ENCODE measurements around the gene MTSS2. TPM values are rescaled to one million over a fixed set of nuclear protein-coding genes. Genes with fewer than 3 reads are reported as not detected.

Gene MTSS2
- total RNA-seq, 1 experiment from 2014 or later: 27.1 TPM

DNA sequence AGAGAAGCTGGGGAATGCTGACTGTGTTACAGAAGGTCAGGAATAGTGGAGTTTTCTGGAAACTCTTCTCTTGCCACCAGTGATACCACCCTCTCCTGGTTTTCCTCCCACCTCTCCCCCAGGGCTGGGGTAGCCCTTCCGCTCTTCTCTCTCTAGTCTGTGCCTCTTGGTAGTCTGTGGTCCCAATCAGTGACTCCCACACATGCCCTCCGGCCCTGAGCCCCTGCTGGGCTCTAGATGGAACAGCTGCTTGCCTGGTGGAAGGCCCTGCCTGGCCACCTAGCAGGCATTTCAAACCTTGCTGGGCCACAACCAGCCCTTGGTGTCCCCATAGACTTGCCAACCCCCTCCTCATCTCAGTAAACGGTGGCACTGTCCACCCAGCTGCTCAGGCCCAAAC lies 15.2 kb upstream of the MTSS2 start:
- BruUV-seq (replicated peaks): no TSS peak

DNA sequence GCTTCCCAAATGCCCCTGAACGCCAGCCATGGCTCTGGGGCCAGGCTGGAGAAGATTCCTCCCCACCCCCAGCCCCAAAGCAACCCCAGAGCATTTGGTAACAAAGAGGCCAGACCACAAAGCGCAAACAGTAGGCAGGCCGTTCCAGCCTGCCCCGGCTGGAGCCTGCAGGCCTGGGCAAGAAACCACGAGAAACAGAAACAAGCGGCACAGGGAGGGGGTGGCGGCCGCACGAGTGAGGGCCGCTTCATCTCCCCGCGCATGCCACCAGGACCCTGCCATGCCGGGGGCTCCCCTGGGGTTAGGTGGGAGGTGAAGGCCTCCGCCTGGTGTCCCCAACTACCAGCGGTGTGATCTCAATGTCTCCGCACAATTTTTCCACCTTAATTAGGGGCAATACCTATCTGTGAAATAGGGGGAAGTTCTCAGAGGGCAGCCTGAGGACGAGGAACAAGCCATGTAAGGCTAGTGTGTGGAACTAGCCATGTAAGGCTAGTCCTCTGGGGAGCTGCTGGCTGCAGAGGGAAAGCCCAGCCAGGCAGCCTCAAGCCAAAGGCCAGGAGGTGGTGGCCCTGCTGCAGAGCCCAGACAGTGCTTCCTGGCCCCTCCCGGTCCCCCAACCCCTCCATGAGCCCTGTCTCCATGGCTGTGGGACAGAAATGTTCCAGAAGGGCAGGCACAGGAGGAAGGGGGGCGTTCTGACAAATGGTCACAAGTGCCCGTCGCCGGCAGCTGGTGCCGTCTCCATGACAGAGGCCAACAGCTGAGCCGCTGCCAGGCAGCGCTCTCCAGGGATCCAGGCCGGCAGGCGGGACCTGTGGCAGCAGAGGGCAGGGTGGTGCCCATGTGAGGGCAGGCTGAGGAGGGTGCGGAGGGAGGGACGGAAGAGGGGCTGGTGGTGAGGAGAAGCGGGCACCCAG lies 14.5 kb upstream of the MTSS2 start:
- H3K27ac Mint-ChIP-seq (ENCODE audit: unreplicated experiment): no peak overlapping the region

More for the DNA sequence above, 15.2 kb upstream of the MTSS2 start:
- no peaks in the 10 kb centered on the region for H3K9me3 Mint-ChIP-seq (ENCODE audit: low read depth, unreplicated experiment)
- no peak overlapping the region for H3K27ac Mint-ChIP-seq (ENCODE audit: unreplicated experiment)
- intact Hi-C loops (cut with micrococcal nuclease; ENCODE audit: unreplicated experiment): no loop called here
- no peak for TF ChIP-seq CTCF (IDR thresholded peaks at IDR 0.05; ENCODE audit: unreplicated experiment)
- no peak overlapping the region for H3K4me3 Mint-ChIP-seq (ENCODE audit: low read depth, unreplicated experiment)
- no peaks in the 10 kb centered on the region for H3K27me3 Mint-ChIP-seq (ENCODE audit: unreplicated experiment)
- peaks cover 24% of the 10 kb centered on the region for H3K4me1 Mint-ChIP-seq (ENCODE audit: low read depth, unreplicated experiment)
- H3K36me3 Mint-ChIP-seq (ENCODE audit: insufficient read depth, unreplicated experiment): peaks cover 23% of the 10 kb centered on the region
- no peak for DNase-seq
- CTCF ChIA-PET: no interaction called here

DNA sequence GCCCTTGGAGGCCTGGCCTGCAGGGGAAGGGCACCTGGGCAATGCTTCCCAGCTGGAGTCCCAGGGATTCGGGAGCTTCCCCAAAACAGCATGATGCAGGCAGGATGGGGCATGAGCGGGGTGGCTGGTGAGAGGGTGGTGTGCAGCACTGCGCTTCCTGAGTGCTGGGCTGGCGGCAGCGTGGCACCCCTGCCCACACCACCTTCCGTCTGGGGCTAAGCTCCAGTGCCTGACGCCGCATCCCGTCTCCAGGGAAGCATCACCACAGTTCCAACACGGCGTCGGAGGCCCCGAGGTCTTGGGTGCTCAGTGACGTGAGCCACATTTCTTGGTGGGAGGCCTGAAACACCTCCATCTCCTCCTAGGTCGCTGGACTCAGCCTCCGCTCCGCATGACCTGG lies 13.8 kb upstream of the MTSS2 start:
- Mint-ChIP-seq H3K4me1 (ENCODE audit: low read depth, unreplicated experiment) (peaks cover 34% of the 10 kb centered on the region), H3K27ac (ENCODE audit: unreplicated experiment) (no peak overlapping the region), H3K9me3 (ENCODE audit: low read depth, unreplicated experiment) (no peaks in the 10 kb centered on the region), H3K4me3 (ENCODE audit: low read depth, unreplicated experiment) (no peak overlapping the region), H3K36me3 (ENCODE audit: insufficient read depth, unreplicated experiment) (peaks cover 24% of the 10 kb centered on the region), H3K27me3 (ENCODE audit: unreplicated experiment) (no peaks in the 10 kb centered on the region)
- no peak for TF ChIP-seq CTCF (IDR thresholded peaks at IDR 0.05; ENCODE audit: unreplicated experiment)
- BruUV-seq (replicated peaks): no TSS peak
- intact Hi-C loops (cut with micrococcal nuclease; ENCODE audit: unreplicated experiment): no loop called here
- CTCF ChIA-PET: no interaction called here
- no peak for DNase-seq

More for the DNA sequence above, 14.5 kb upstream of the MTSS2 start:
- H3K4me1 Mint-ChIP-seq (ENCODE audit: low read depth, unreplicated experiment): peaks cover 30% of the 10 kb centered on the region
- H3K9me3 Mint-ChIP-seq (ENCODE audit: low read depth, unreplicated experiment): no peaks in the 10 kb centered on the region
- no TSS peak for BruUV-seq (replicated peaks)
- H3K36me3 Mint-ChIP-seq (ENCODE audit: insufficient read depth, unreplicated experiment): peaks cover 24% of the 10 kb centered on the region
- no peak for DNase-seq
- H3K27me3 Mint-ChIP-seq (ENCODE audit: unreplicated experiment): no peaks in the 10 kb centered on the region
- CTCF ChIA-PET: no interaction called here
- TF ChIP-seq CTCF (IDR thresholded peaks at IDR 0.05; ENCODE audit: unreplicated experiment): no peak
- H3K4me3 Mint-ChIP-seq (ENCODE audit: low read depth, unreplicated experiment): no peak overlapping the region
- intact Hi-C loops (cut with micrococcal nuclease; ENCODE audit: unreplicated experiment): no loop called here

DNA sequence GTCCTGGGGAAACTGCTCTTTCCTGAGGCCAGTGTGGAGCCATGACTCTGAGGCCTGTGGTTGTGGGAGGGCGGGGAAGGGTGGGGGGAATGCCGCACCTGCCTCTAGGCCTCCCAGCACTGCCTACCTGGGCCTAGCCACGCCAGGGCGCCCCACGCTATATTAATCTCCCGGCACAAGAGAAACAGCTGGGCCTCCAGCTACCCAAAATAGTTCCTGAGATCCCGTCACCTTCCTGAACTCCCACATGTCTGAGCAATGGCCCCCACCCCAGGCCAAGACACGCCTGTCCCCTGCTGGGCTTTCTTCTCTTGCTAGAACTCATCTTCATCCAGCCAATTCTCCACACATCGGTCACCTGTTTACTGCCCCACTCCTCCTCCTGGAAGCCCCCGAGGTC lies 13.0 kb upstream of the MTSS2 start:
- peaks cover 24% of the 10 kb centered on the region for H3K36me3 Mint-ChIP-seq (ENCODE audit: insufficient read depth, unreplicated experiment)
- no peak overlapping the region for H3K27ac Mint-ChIP-seq (ENCODE audit: unreplicated experiment)
- H3K4me3 Mint-ChIP-seq (ENCODE audit: low read depth, unreplicated experiment): no peak overlapping the region
- BruUV-seq (replicated peaks): no TSS peak
- intact Hi-C loops (cut with micrococcal nuclease; ENCODE audit: unreplicated experiment): no loop called here
- no peak for DNase-seq
- CTCF ChIA-PET: no interaction called here
- no peaks in the 10 kb centered on the region for H3K27me3 Mint-ChIP-seq (ENCODE audit: unreplicated experiment)
- H3K9me3 Mint-ChIP-seq (ENCODE audit: low read depth, unreplicated experiment): no peaks in the 10 kb centered on the region
- TF ChIP-seq CTCF (IDR thresholded peaks at IDR 0.05; ENCODE audit: unreplicated experiment): no peak
- H3K4me1 Mint-ChIP-seq (ENCODE audit: low read depth, unreplicated experiment): peaks cover 27% of the 10 kb centered on the region
